HG03280 (cell line): Measurements from ENCODE around the gene SLC26A3.

Experiments
- ATAC-seq: cut with Tn5 transposase; IDR thresholded peaks from one replicate; pipeline ENCODE4 v1.9.1; 2021; ENCODE audit warnings: mild to moderate bottlenecking, moderate library complexity; ENCODE audit not compliant: unreplicated experiment

The SLC26A3 gene

DNA sequence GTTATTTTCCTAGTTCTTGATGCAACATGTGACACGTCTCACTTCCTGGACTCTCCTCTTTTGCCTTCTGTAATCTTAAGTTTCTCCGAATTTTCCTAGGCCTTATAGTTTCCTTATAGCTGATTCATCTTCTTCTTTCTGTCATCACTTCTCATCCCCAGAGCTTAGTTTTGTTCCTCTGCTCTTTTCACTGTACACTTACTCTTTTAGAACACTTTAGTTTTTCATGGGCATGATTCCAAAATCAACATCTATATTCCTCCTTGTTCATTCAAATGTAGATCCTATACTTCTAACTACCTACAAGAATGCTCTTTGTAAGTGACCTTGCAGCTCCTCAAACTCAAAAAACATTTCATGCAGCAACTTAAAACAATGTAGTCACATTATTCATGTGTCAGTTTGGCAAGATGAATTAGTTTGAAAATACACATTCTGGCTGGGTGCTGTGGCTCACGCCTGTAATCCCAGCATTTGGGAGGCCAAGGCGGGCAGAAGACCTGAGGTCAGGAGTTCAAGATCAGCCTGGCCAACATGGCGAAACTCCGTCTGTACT, 13.1 kb upstream of the SLC26A3 start:
- no peak for ATAC-seq

DNA sequence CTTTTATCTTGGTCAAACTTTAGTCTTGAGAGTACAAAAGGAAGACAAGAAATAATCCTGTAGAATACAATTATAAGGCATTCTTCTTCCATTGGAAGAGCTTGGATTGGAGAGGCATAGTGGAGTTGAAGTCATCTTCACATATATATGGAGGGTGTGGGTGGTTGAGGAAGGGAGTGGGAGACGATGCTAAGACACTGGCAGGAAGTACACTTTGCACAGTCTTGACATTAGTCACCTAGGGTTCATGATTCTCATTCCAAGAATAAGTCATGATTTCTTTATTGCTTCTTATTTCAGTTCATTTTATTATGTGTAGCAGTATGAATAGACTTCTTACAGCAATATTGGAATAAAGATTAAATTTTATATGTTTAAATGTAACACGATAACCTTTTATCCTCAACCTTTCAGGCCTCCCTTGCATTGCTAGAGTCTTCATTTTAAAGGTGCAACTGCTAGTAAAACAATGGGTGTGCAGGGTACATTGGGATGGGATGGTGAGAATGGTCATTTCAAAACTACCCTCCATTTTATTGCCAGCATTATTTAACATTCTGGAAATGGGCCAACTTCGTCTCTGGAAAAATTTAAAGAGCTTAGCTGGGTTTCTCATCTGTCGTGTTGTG, 12.3 kb upstream of the SLC26A3 start:
- no peak for ATAC-seq

DNA sequence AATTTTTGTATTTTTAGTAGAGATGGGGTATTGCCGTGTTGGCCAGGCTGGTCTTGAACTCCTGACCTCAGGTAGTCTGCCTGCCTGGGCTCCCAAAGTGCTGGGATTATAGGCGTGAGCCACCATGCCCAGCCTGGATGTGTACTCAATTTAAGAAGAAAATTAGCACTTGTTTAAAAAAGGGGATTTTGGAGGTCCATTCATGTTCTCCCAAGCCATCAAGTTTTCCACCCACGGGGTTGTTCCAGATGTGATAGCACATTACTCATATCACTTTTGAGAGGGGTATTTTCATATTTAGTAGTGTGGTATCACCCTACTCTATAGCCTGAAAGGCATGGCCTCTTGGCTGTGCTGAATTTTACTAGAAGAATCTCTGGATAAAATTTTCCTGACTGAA, 10.5 kb upstream of the SLC26A3 start:
- ATAC-seq, result no peak

DNA sequence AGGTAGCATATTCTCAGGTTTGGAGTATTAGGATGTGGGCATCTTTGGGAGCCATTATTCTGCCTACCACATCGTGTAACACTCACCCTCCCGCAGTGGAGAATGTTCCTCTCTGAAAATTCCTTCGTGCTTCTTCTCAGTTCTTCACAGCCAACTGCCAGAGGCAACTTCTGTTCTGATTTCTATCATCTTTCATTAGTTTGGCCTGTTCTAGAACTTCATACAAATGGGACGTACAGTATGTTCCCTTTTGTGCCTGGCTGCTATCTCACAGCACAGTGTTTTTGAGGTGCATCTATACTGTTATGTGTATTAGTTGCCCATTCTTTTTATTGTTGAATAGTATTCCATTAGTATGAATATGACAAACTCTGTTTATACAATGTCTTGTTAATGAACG, 8.9 kb upstream of the SLC26A3 start:
- ATAC-seq, result no peak

DNA sequence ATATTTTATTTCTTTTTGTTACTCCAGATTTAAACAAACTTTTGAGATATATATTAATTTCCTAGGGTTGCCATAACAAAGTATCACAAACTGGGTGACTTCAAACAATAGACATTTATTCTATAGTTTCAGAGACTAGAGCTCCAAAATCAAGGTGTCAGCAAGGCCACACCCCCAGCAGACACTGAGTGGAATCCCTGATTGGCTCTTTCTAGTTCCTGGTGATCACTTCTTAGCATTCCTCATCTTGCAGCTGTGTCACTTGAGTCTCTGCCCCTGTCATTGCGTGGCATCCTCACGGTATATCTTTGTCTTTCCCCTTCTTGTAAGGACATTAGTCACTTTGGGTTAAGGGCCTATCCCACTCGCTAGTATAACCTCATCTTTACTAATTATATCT, 7.6 kb upstream of the SLC26A3 start:
- ATAC-seq, result no peak

DNA sequence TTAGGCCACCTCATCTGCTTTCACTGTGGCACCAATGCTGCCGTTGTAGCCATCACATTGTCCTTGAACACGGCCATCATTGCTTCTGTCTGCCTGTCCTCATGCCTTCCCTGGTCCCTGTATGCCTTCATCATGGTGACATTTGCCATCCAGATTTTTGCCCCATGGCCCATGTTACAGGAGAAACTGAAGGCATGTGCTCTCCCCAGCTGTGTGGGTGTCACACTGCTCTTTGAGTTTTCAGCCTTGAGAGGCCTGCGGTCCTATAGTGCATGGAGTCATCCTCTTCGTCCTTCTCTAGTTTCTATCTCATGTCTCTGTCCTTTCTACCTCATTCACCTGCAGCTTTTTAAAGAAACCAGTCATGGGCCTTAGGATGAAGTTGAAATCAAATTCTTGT, 6.2 kb upstream of the SLC26A3 start:
- ATAC-seq, result no peak

DNA sequence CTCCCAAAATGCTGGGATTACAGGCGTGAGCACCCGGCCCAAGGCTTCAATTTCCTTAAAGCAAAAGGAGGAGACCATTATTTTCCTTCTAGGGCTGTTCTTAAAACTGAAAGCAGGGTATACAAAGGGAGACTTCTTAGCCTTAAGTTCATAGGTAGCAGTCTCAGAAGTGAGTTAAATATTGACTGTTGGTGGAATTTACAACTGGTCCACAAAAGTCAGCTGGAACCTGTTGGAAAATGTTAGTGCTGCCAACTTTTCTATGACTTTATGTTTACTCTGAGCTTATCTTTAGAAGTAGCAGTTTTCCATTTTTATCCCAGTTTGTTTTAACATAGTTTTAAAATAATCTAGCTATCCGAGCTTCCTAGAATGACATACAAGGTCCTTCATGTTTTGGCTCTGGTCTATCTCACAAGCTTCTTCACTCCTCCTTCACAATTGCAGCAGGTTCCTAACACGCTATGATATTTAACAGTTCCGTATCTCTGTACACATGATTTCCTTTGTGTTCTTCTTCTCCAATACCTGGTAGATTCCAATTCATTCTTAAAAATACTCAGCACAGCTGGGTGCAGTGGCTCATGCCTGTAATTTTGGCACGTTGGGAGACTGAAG, 3.3 kb downstream of the SLC26A3 start:
- no peak for ATAC-seq

DNA sequence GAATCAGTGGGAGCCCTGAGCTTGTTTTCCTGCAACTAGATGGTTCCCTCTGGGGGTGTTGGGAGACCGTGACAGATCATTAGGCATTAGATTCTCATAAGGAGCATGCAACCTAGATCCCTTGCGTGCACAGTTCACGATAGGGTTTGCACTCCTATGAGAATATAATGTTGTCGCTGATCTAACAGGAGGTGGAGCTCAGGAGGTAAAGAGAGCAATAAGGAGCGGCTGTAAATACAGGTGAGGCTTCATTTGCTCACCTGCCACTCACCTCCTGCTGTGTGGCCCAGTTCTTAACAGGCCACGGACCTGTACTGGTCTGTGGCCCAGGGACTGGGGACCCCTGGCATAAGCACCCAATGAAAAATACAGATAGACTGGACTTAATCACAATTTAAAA, 10.7 kb downstream of the SLC26A3 start:
- no peak for ATAC-seq

DNA sequence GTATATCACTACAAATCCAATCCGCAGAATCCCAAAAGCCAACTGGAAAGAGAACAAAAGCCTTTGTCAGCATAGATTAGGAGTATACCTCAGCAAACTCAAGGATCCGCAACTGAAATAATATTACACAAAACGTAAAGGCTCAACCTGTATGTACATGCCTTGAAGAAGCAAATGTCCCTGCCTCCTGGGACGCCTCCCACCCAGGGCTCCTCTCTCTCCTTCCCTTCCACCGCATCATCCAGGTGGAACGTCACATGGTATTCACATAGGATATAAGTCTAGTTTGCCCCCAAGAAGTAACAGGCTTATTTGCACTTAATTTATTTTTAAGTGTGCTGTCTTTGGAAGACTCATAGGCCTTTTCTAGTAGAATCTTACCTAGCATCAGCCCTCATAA, 13.4 kb downstream of the SLC26A3 start:
- no peak for ATAC-seq

DNA sequence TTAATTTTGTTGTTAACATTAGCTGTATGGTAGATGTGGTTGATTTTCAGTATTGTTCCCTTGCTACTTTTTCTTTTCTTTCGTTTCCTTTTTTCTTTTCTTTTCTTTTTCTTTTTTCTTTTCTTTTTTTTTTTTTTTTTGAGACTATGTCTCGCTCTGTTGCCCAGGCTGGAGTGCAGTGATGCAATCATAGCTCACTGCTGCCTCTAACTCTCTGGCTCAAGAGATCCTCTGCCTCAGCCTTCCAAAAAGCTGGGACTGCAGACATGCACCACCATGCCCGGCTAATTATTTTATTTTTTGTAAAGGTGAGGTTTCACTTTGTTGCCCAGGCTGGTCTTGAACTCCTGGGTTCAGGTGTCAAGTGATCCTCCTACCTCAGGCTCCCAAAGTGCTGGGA, 14.4 kb downstream of the SLC26A3 start:
- ATAC-seq, result no peak

DNA sequence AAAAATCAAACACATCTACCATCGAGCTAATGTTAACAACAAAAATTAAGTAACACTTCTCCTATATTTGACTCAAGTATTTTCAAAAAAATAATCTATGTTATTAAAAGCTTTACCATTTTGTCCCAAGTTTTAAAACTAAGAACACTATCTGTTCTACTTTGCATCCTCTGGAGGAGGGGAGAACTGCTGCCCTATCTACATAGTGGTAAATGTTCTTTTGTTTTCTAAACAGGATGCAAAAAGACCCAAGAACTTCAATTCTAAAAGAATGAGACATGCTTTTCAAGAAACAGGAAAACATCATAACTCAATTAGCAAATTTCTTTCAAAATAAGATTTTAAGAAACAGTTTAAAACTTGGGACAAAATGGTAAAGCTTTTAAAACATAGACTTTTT, 14.8 kb downstream of the SLC26A3 start:
- ATAC-seq, result no peak

DNA sequence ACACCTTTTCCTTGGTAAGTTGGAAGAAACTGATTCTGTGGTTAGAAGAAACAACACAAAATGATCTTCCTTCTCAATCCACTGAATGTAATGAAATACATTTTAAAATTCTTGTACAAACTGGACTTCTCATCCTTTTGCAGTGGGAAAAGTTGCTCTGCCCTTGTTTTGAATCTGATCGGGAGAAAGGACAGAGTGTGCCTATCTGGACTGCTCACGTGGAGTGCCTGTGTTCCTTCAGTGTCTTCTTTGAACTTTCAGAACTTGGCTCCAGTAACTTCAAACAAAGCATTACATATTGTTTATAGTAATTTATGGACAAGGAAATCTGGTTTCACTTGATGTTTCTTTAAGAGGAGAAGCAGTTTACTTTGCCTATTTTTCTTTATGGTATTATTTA, 17.1 kb downstream of the SLC26A3 start:
- ATAC-seq, result no peak

DNA sequence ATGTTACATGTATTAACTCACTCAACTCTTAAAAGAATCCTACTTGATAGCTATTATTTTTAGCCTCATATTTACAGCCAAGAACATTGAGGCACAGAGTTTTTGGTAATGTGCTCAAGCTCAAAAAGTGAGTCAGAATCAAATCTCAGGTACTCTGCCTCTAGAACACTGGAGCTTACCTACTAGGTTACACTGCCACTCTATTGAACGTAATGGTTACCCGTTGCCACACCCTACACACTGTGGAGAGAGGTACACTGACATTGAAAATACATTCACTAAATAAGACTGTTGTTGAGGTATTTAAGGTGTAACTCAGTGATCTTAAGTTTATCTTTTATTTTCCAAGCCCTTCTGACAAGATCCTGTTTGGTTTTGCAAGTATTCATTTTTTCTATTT, 17.9 kb downstream of the SLC26A3 start:
- no peak for ATAC-seq

DNA sequence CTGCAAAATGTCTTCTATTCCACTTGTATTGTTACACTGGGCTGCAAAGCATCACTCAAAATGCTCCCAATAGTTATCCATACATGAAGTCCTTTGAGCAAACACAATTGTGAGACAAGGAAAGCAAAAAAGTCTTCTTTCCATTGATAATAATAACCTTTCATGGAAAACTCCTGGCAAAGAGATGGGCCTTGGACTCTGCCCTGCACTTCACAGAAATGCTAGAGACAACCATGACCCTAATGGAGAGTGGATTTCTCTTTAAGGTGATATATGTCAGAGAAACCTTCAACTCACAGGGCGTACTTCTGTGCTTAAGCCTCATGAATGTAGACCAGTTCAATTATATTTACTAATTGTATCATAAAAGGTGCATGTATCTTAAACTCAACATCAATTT, 19.4 kb downstream of the SLC26A3 start:
- ATAC-seq, result no peak

DNA sequence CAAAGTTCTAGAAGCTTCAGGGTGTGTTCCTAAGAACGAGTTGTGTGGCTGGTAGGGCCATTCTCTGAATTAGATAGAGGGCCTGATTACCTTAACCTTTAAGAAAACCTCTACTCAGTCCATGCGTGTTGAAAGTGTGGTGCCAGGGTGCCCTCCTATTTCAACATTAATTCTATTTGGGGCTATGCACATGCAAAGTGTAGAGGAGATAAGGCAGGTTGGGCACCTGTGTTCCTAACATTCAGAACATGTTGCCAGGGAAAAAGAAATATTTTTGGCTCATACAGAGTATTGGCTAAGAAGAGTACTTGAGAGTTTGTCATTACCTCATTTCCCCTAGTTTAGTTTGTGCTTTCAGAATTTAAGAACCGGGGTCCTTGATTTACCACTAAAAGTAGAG, 20.6 kb downstream of the SLC26A3 start:
- ATAC-seq, result no peak

DNA sequence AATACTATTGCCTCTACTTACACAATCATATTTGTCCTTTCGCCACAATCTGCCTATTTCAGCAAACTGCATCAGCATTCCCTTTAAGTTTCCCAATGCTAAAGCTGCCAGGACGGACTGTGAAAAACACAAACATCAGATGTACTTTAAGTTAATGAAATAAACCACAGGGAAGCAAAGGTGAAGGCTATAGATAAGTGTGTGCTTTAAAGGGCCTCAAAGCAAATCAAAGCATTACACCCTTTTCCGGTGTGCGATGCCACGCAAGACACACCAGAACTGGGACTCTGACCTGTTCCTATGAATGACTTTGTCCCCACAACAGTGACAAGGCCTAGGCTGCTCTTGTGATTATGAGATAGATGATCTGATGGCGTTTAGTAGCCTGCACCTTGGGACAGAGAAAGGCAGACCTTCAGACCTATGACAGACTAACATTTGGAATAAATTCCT, 23.4 kb downstream of the SLC26A3 start:
- no peak for ATAC-seq

DNA sequence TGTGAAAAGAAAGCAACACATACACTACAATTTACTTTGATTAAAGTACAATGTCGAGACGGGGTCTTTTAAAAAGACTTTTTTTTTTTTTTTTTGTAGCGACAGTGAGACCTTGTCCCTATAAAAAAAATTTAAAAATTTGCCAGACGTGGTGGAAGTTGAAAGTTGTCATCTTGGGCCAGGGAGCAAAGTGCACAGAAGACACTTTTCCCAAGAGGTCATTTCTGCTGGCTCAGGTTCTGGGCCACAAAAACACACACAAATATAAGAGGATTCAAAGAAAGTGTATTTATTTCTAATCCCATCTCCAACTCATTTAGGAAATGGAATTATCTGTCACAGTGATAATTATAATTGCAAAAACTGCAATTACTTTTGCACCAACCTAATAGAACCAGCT, 24.7 kb downstream of the SLC26A3 start:
- no peak for ATAC-seq

DNA sequence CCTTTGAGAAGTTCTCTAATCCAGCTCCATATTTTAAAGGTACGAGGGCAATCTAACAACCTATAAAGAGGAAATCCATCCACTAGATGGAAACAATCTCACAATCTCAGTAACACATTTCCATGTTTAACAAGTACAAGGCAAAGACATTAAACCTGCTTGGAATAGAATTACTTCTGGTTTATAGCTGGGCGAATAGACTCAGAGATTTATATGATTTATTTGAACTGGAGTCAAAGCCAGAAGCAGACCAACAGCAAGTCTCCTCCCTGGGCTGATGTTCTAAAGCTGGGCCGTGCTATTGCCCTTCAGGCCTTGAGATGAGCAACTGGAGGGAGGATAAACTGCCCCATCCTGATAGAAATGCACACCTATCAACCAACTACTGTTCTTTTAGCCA, 25.3 kb downstream of the SLC26A3 start:
- ATAC-seq, result no peak

DNA sequence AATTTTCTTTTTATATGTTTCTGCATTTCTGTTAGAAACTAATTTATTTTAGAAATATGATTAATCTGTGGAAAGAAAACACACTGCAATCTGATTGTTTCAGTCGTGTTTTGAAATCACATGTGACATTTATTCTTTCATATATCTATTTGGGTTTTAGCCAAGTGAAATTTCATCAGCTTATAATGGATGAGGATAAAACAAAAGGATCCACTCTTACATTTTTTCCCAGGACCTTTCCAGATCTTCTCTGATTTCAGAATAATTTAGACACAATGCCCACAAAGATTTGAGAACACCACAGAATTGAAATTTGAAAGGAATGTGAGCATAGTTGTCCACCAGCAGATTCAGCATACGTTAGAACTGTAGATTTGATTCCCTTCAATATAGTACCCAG, 30.0 kb downstream of the SLC26A3 start:
- ATAC-seq, result no peak

DNA sequence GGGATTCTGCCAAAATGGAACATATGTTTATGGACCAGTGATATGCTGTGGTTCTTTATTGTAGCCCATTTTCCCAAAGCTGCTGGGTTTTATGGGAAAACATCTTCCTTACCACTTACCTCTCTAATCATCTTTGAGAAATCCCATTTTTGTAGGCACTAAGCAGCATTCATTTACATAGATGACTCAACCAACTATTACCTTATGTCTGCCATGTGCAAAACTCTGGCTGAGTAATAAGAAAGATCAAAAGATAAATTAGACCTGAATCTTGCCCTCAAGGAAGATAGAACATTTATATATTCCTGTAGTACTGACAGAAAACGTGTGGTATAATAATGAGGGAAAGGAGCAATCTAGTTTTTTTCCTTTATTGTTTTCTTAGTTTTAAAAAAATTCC, 34.8 kb downstream of the SLC26A3 start:
- no peak for ATAC-seq

DNA sequence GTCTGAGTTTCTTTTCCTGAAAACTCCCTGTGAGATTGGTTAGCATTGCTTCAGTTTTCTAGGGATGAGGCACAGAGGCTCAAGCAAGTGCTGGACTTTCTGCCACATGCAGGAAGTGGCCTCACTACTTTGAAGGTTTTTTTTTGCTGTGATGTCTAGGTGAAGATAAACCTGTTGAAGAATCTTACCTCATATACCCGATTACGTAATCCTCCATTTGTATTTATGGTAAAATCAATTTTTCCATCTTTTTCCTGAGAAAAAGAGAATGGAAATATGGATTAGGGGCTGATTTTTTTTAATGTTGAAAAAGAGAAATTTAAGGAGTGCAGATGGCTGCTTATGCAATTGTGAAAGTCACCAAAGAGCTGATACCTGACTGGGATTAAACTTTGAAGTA, 35.6 kb downstream of the SLC26A3 start:
- no peak for ATAC-seq

DNA sequence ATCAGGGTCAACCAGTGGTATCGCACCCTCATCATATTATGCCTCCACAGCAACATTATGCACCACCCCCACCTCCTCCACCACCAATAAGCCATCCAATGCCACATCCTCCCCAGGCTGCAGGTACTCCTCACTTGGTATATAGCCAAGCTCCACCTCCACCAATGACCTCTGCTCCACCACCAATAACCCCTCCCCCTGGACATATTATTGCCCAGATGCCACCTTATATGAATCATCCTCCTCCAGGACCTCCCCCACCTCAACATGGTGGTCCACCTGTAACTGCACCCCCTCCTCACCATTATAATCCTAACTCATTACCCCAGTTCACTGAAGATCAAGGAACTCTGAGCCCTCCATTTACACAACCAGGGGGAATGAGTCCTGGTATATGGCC, 44.4 kb downstream of the SLC26A3 start:
- ATAC-seq, result no peak

DNA sequence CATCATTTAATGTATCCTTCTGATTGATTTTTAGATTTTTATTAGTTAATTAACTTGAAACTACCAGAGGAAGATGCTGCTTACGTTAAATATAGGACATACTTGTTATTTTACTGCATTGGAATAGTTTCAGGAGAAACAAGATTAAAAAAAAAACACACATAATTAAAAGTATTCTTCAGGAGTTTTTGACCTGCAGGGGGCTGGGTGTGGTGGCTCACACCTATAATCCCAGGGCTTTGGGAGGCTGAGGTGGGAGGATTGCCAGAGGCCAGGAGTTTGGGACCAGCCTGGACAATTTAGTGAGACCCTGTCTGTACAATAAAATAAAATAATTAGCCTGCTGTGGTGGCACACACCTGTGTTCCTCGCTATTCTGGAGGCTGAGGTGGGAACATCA, 48.4 kb downstream of the SLC26A3 start:
- no peak for ATAC-seq
